ENCODE measurements around the gene SMARCD3.

GRCh38 chr7:151249034-151249731 lies 689 bp upstream of the SMARCD3 start:
- TF ChIP-seq STAT6 (CRISPR knock-in tag; IDR thresholded peaks at IDR 0.05) (no peak), MAFK (IDR thresholded peaks at IDR 0.05; ENCODE audit: low read length) (no peak), HNRNPL (IDR thresholded peaks at IDR 0.05; ENCODE audit: low read depth, low read length) (no peak; the same call in 1 of the 2 replicates), ELK1 (CRISPR knock-in tag; IDR thresholded peaks at IDR 0.05) (no peak), POLR2A (conservative IDR thresholded peaks at IDR 0.05) (no peak), FIP1L1 (IDR thresholded peaks at IDR 0.05; ENCODE audit: low read depth, low read length, poor library complexity, severe bottlenecking) (no peak), DACH1 (IDR thresholded peaks at IDR 0.05; ENCODE audit: partially characterized antibody) (no peak), TAF1 (IDR thresholded peaks at IDR 0.05; ENCODE audit: control insufficient read depth, extremely low read depth, insufficient read depth, low read length, severe bottlenecking) (no peak), ZNF146 (CRISPR knock-in tag; IDR thresholded peaks at IDR 0.05; ENCODE audit: unreplicated experiment) (no peak), GTF2F1 (IDR thresholded peaks at IDR 0.05; ENCODE audit: low read depth, low read length) (no peak)

All from K562 (cell line).